ACC112 (cell line): ENCODE results near the gene PTGDS.

Experiments used
- H2AFZ ChIP-seq: fragments of 200-600 bp; sonication (generic); one replicate; pipeline ENCODE4 v1.6.0; 2017; ENCODE audit warnings: antibody characterized with exemption, low read length; ENCODE audit not compliant: unreplicated experiment
- H3K27ac ChIP-seq: fragments of 200-600 bp; sonication (generic); 2 replicates; pipeline ENCODE4 v1.5.1; 2014; ENCODE audit warnings: low read depth, mild to moderate bottlenecking, antibody characterized with exemption, low read length, moderate library complexity
- H3K27me3 ChIP-seq: fragments of 200-600 bp; sonication (generic); 2 replicates; pipeline ENCODE4 v1.6.1; 2014; ENCODE audit warnings: mild to moderate bottlenecking, antibody characterized with exemption, low read length, moderate library complexity, mixed read lengths; ENCODE audit not compliant: insufficient read depth
- H3K36me3 ChIP-seq: fragments of 200-600 bp; sonication (generic); 2 replicates; pipeline ENCODE4 v1.6.1; 2016; ENCODE audit warnings: mild to moderate bottlenecking, antibody characterized with exemption, low read length, moderate library complexity, mixed read lengths; ENCODE audit not compliant: insufficient read depth
- H3K4me1 ChIP-seq: fragments of 200-600 bp; sonication (generic); one replicate; pipeline ENCODE4 v1.6.1; 2016; ENCODE audit warnings: low read length, mixed read lengths; ENCODE audit not compliant: insufficient read depth, unreplicated experiment, control insufficient read depth
- H3K4me3 ChIP-seq: fragments of 200-600 bp; sonication (generic); 2 replicates; pipeline ENCODE4 v1.5.1; 2014; ENCODE audit warnings: mild to moderate bottlenecking, low read depth, low read length
- H3K79me2 ChIP-seq: fragments of 200-600 bp; sonication (generic); one replicate; pipeline ENCODE4 v1.6.0; 2016; ENCODE audit warnings: low read length; ENCODE audit not compliant: control insufficient read depth, unreplicated experiment, insufficient read depth

Gene PTGDS

GRCh38 chr9:137006116-137007003 lies 29.1 kb downstream of the PTGDS start:
- H3K27me3 ChIP-seq: no peaks in the 10 kb centered on the region
- no peaks in the 10 kb centered on the region for H3K79me2 ChIP-seq
- no peaks in the 10 kb centered on the region for H3K4me1 ChIP-seq
- no peaks in the 10 kb centered on the region; the same call in 1 of the 2 replicates for H3K36me3 ChIP-seq
- H3K4me3 ChIP-seq: no peak overlapping the region
- H2AFZ ChIP-seq: no peak overlapping the region
- no peak overlapping the region for H3K27ac ChIP-seq

- Histone ChIP-seq H3K79me2 (no peaks in the 10 kb centered on the region), H3K27me3 (no peaks in the 10 kb centered on the region), H3K27ac (no peak overlapping the region), H2AFZ (no peak overlapping the region), H3K4me3 (no peak overlapping the region), H3K4me1 (no peaks in the 10 kb centered on the region), H3K36me3 (no peaks in the 10 kb centered on the region; the same call in 1 of the 2 replicates)
Measured at GRCh38 chr9:137007108-137007815, 30.0 kb downstream of the PTGDS start.

GRCh38 chr9:137007816-137008270 lies 30.5 kb downstream of the PTGDS start:
- H3K79me2 ChIP-seq: no peaks in the 10 kb centered on the region
- H3K27ac ChIP-seq: no peak overlapping the region
- no peaks in the 10 kb centered on the region; the same call in 1 of the 2 replicates for H3K36me3 ChIP-seq
- H3K4me1 ChIP-seq: no peaks in the 10 kb centered on the region
- no peaks in the 10 kb centered on the region for H3K27me3 ChIP-seq
- no peak overlapping the region for H2AFZ ChIP-seq
- H3K4me3 ChIP-seq: no peak overlapping the region

GRCh38 chr9:137008312-137008711 lies 31.0 kb downstream of the PTGDS start:
- no peak overlapping the region for H2AFZ ChIP-seq

GRCh38 chr9:137009217-137009616 lies 31.9 kb downstream of the PTGDS start:
- Histone ChIP-seq H3K36me3 (peaks cover 6% of the 10 kb centered on the region; the same call in 1 of the 2 replicates), H2AFZ (no peak overlapping the region), H3K4me3 (no peak overlapping the region), H3K27ac (no peak overlapping the region), H3K4me1 (no peaks in the 10 kb centered on the region), H3K79me2 (no peaks in the 10 kb centered on the region), H3K27me3 (no peaks in the 10 kb centered on the region)

More at GRCh38 chr9:137008312-137008711, 31.0 kb downstream of the PTGDS start:
- no peak overlapping the region for H3K4me3 ChIP-seq
- H3K36me3 ChIP-seq: peaks cover under 1% of the 10 kb centered on the region; the same call in 1 of the 2 replicates
- no peaks in the 10 kb centered on the region for H3K79me2 ChIP-seq
- H3K27ac ChIP-seq: no peak overlapping the region
- no peaks in the 10 kb centered on the region for H3K4me1 ChIP-seq
- no peaks in the 10 kb centered on the region for H3K27me3 ChIP-seq

- Histone ChIP-seq H3K4me3 (no peak overlapping the region), H3K4me1 (no peaks in the 10 kb centered on the region), H2AFZ (no peak overlapping the region), H3K79me2 (no peaks in the 10 kb centered on the region), H3K27ac (no peak overlapping the region), H3K36me3 (peaks cover 15% of the 10 kb centered on the region; the same call in 1 of the 2 replicates), H3K27me3 (no peaks in the 10 kb centered on the region)
Measured at GRCh38 chr9:137009938-137010732, 32.8 kb downstream of the PTGDS start.

GRCh38 chr9:137011156-137011555 lies 33.9 kb downstream of the PTGDS start:
- Histone ChIP-seq H3K79me2 (no peaks in the 10 kb centered on the region), H3K4me1 (no peaks in the 10 kb centered on the region), H3K36me3 (peaks cover 24% of the 10 kb centered on the region; the same call in 1 of the 2 replicates), H2AFZ (no peak overlapping the region), H3K27me3 (no peaks in the 10 kb centered on the region), H3K27ac (no peak overlapping the region), H3K4me3 (no peak overlapping the region)

- Histone ChIP-seq H3K79me2 (no peaks in the 10 kb centered on the region), H3K27ac (no peak overlapping the region), H3K27me3 (no peaks in the 10 kb centered on the region), H3K4me1 (no peaks in the 10 kb centered on the region), H3K36me3 (peaks cover 33% of the 10 kb centered on the region; the same call in 1 of the 2 replicates), H3K4me3 (no peak overlapping the region), H2AFZ (no peak overlapping the region)
Measured at GRCh38 chr9:137011907-137012675, 34.8 kb downstream of the PTGDS start.

GRCh38 chr9:137012694-137013570 lies 35.6 kb downstream of the PTGDS start:
- Histone ChIP-seq H3K27me3 (no peaks in the 10 kb centered on the region), H3K27ac (no peak overlapping the region), H3K36me3 (peaks cover 41% of the 10 kb centered on the region; the same call in 1 of the 2 replicates), H3K4me1 (no peaks in the 10 kb centered on the region), H3K4me3 (no peak overlapping the region), H2AFZ (no peak overlapping the region), H3K79me2 (no peaks in the 10 kb centered on the region)
